Measurements from ENCODE around the gene GMFB. TPM values are rescaled to one million over a fixed set of nuclear protein-coding genes. Genes with fewer than 3 reads are reported as not detected.

GMFB gene
- total RNA-seq, 1 experiment from 2014 or later, result 128 TPM

GRCh38 chr14:54427871-54428270, 60.9 kb downstream of the GMFB start:
- DNase-seq (ENCODE audit: low read depth), result no peak

GRCh38 chr14:54425537-54426274, 63.1 kb downstream of the GMFB start:
- no peak for DNase-seq (ENCODE audit: low read depth)

- DNase-seq (ENCODE audit: low read depth), result no peak
Observed at GRCh38 chr14:54425068-54425467, 63.7 kb downstream of the GMFB start.

Other genes starting within 250 kb of the GMFB start
- 123 and 178 TPM in 2 replicates for gene CDKN3, start 92.0 kb downstream of the GMFB start, total RNA-seq (2014; rRNA removed)
- gene CNIH1, start 47.6 kb downstream of the GMFB start, total RNA-seq (2014; rRNA removed), result 144 and 255 TPM in 2 replicates
- 9.3 and 14.5 TPM in 2 replicates for gene CGRRF1, start 20.9 kb upstream of the GMFB start, total RNA-seq (2014; rRNA removed)
- 9.2 and 12.3 TPM in 2 replicates for gene SAMD4A, start 78.1 kb upstream of the GMFB start, total RNA-seq (2014; rRNA removed)